ENCODE data around the gene TIRAP.
"Not testable (repeated sequence)": the region's sequence is repeated elsewhere in the genome, so short reads cannot be mapped to it uniquely, and the experiment has no call there.

The TIRAP gene

GRCh38 chr11:126282736-126283591 lies at the start of gene TIRAP:
Gene TIRAP, plus strand, starts transcription at chr11:126283093. Its CDS starts 7,802 bp downstream, at chr11:126290895.
- peak; percentile 57 to 65 for DNase-seq
- TF ChIP-seq GATA1 (IDR thresholded peaks at IDR 0.05; ENCODE audit: low read depth, low read length) (no peak), POLR2A (IDR thresholded peaks at IDR 0.05; ENCODE audit: low read length) (peak; percentile 35)

- TF ChIP-seq GATA1 (IDR thresholded peaks at IDR 0.05; ENCODE audit: low read depth, low read length), result no peak
- no peak for TF ChIP-seq POLR2A (IDR thresholded peaks at IDR 0.05; ENCODE audit: low read length)
- DNase-seq, result no peak
Observed at GRCh38 chr11:126233391-126233790, 49.5 kb upstream of the TIRAP start.

- no peak for TF ChIP-seq POLR2A (IDR thresholded peaks at IDR 0.05; ENCODE audit: low read length)
- TF ChIP-seq GATA1 (IDR thresholded peaks at IDR 0.05; ENCODE audit: low read depth, low read length), result no peak
- no peak for DNase-seq
Observed at GRCh38 chr11:126246636-126247035, 36.3 kb upstream of the TIRAP start.

- DNase-seq, result no peak
- TF ChIP-seq POLR2A (IDR thresholded peaks at IDR 0.05; ENCODE audit: low read length), result no peak
- no peak for TF ChIP-seq GATA1 (IDR thresholded peaks at IDR 0.05; ENCODE audit: low read depth, low read length)
Observed at GRCh38 chr11:126253265-126253664, 29.6 kb upstream of the TIRAP start.

GRCh38 chr11:126254819-126255218 lies 28.1 kb upstream of the TIRAP start:
- TF ChIP-seq POLR2A (IDR thresholded peaks at IDR 0.05; ENCODE audit: low read length) (no peak), GATA1 (IDR thresholded peaks at IDR 0.05; ENCODE audit: low read depth, low read length) (no peak)
- DNase-seq, result no peak

- not testable (repeated sequence) for DNase-seq
Observed at GRCh38 chr11:126255507-126255906, 27.4 kb upstream of the TIRAP start.

GRCh38 chr11:126256216-126256615 lies 26.7 kb upstream of the TIRAP start:
- TF ChIP-seq POLR2A (IDR thresholded peaks at IDR 0.05; ENCODE audit: low read length) (no peak), GATA1 (IDR thresholded peaks at IDR 0.05; ENCODE audit: low read depth, low read length) (no peak)
- peak; percentile 4 to 20 for DNase-seq

GRCh38 chr11:126257144-126257543 lies 25.7 kb upstream of the TIRAP start:
- no peak for DNase-seq
- TF ChIP-seq POLR2A (IDR thresholded peaks at IDR 0.05; ENCODE audit: low read length) (no peak), GATA1 (IDR thresholded peaks at IDR 0.05; ENCODE audit: low read depth, low read length) (no peak)

GRCh38 chr11:126257764-126258163 lies 25.1 kb upstream of the TIRAP start:
- TF ChIP-seq GATA1 (IDR thresholded peaks at IDR 0.05; ENCODE audit: low read depth, low read length) (no peak), POLR2A (IDR thresholded peaks at IDR 0.05; ENCODE audit: low read length) (no peak)
- DNase-seq, result no peak

GRCh38 chr11:126262216-126262615 lies 20.7 kb upstream of the TIRAP start:
- TF ChIP-seq GATA1 (IDR thresholded peaks at IDR 0.05; ENCODE audit: low read depth, low read length) (no peak), POLR2A (IDR thresholded peaks at IDR 0.05; ENCODE audit: low read length) (no peak)
- no peak for DNase-seq

- TF ChIP-seq POLR2A (IDR thresholded peaks at IDR 0.05; ENCODE audit: low read length) (peak; percentile 7), GATA1 (IDR thresholded peaks at IDR 0.05; ENCODE audit: low read depth, low read length) (no peak)
- DNase-seq, result no peak
Observed at GRCh38 chr11:126263489-126263888, 19.4 kb upstream of the TIRAP start.

- peak in 1 of 2 experiments; percentile 11 for DNase-seq
- no peak for TF ChIP-seq POLR2A (IDR thresholded peaks at IDR 0.05; ENCODE audit: low read length)
- TF ChIP-seq GATA1 (IDR thresholded peaks at IDR 0.05; ENCODE audit: low read depth, low read length), result no peak
Observed at GRCh38 chr11:126265811-126266210, 17.1 kb upstream of the TIRAP start.

GRCh38 chr11:126267650-126268049 lies 15.2 kb upstream of the TIRAP start:
- no peak for DNase-seq
- TF ChIP-seq GATA1 (IDR thresholded peaks at IDR 0.05; ENCODE audit: low read depth, low read length) (no peak), POLR2A (IDR thresholded peaks at IDR 0.05; ENCODE audit: low read length) (no peak)

GRCh38 chr11:126268361-126268707 lies 14.6 kb upstream of the TIRAP start:
- DNase-seq, result no peak

More at GRCh38 chr11:126268361-126268707, 14.6 kb upstream of the TIRAP start:
- TF ChIP-seq POLR2A (IDR thresholded peaks at IDR 0.05; ENCODE audit: low read length) (no peak), GATA1 (IDR thresholded peaks at IDR 0.05; ENCODE audit: low read depth, low read length) (no peak)
